Neural cell (in vitro differentiated cells): ENCODE results near the gene TSNAX. TPM values are rescaled to one million over a fixed set of nuclear protein-coding genes. Genes with fewer than 3 reads are reported as not detected.

Experiments
- H2AFZ ChIP-seq: fragments of 200-600, 300-800 bp; sonication (generic), shearing (Covaris generic); 2 replicates; pipeline ENCODE4 v1.6.0; 2014; ENCODE audit warnings: low read depth, mild to moderate bottlenecking, antibody characterized with exemption, low read length, moderate library complexity
- H3F3A ChIP-seq: fragments of 200-600 bp; shearing (Covaris generic); 2 replicates; pipeline ENCODE4 v1.6.1; 2016; ENCODE audit warnings: mild to moderate bottlenecking, moderate library complexity, mixed read lengths, antibody characterized with exemption, low read length; ENCODE audit not compliant: insufficient read depth, poor library complexity, severe bottlenecking
- H3K27ac ChIP-seq: fragments of 200-600, 300-800 bp; sonication (generic), shearing (Covaris generic); 2 replicates; pipeline ENCODE4 v1.5.1; 2014; ENCODE audit warnings: mild to moderate bottlenecking, low read length, moderate library complexity
- H3K27me3 ChIP-seq: fragments of 300-800, 200-600 bp; sonication (generic), shearing (Covaris generic); 2 replicates; pipeline ENCODE4 v1.6.0; 2014; ENCODE audit warnings: mild to moderate bottlenecking, low read depth, low read length, moderate library complexity; ENCODE audit not compliant: insufficient read depth
- H3K36me3 ChIP-seq: fragments of 300-800, 200-600 bp; sonication (generic), shearing (Covaris generic); 2 replicates; pipeline ENCODE4 v1.5.1; 2014; ENCODE audit warnings: mild to moderate bottlenecking, antibody characterized with exemption, low read length, moderate library complexity; ENCODE audit not compliant: insufficient read depth
- H3K4me2 ChIP-seq: fragments of 300-800, 200-600 bp; sonication (generic), shearing (Covaris generic); 2 replicates; pipeline ENCODE4 v1.6.0; 2014; ENCODE audit warnings: mild to moderate bottlenecking, low read length
- H3K4me3 ChIP-seq: fragments of 300-800, 200-600 bp; sonication (generic), shearing (Covaris generic); 2 replicates; pipeline ENCODE4 v1.5.1; 2014; ENCODE audit warnings: mild to moderate bottlenecking, low read length, moderate library complexity
- H3K79me2 ChIP-seq: fragments of 200-600 bp; shearing (Covaris generic); replicated peaks from 2 replicates; pipeline ENCODE4 v1.6.0; 2014; ENCODE audit warnings: mild to moderate bottlenecking, low read length, moderate library complexity; ENCODE audit not compliant: insufficient read depth
- H3K9ac ChIP-seq: fragments of 300-800, 200-600 bp; sonication (generic), shearing (Covaris generic); 2 replicates; pipeline ENCODE4 v1.6.1; 2016; ENCODE audit warnings: mild to moderate bottlenecking, low read length, mixed read lengths
- H3K9me2 ChIP-seq: fragments of 200-600 bp; shearing (Covaris generic); 2 replicates; pipeline ENCODE4 v1.6.1; 2016; ENCODE audit warnings: mild to moderate bottlenecking, low read length, mixed read lengths; ENCODE audit not compliant: insufficient read depth
- H3K9me3 ChIP-seq: fragments of 200-600, 300-800 bp; sonication (generic), shearing (Covaris generic); 2 replicates; pipeline ENCODE4 v1.6.1; 2016; ENCODE audit warnings: mild to moderate bottlenecking, mixed run types, low read length, moderate library complexity, mixed read lengths
- H4K20me1 ChIP-seq: fragments of 200-600 bp; shearing (Covaris generic); 2 replicates; pipeline ENCODE4 v1.6.1; 2016; ENCODE audit warnings: mild to moderate bottlenecking, mixed run types; ENCODE audit not compliant: insufficient read depth
- CTCF ChIP-seq: fragments of 450-650 bp; IDR thresholded peaks from 2 replicates; pipeline ENCODE4 v1.5.1; 2014; ENCODE audit warnings: antibody characterized with exemption, mild to moderate bottlenecking, moderate library complexity; ENCODE audit not compliant: poor library complexity, severe bottlenecking
- EP300 ChIP-seq: fragments of 450-650 bp; conservative IDR thresholded peaks from 2 replicates; pipeline ENCODE4 v1.6.1; 2014; ENCODE audit warnings: antibody characterized with exemption, mild to moderate bottlenecking, moderate library complexity; ENCODE audit not compliant: poor library complexity, severe bottlenecking
- EZH2 ChIP-seq: fragments of 200-600, 300-800 bp; shearing (Covaris generic), sonication (generic); IDR thresholded peaks from 2 replicates; pipeline ENCODE4 v1.6.1; 2014; ENCODE audit warnings: antibody characterized with exemption, low read length, borderline replicate concordance, mild to moderate bottlenecking; ENCODE audit not compliant: insufficient read depth, poor library complexity, severe bottlenecking
- MXI1 ChIP-seq: fragments of 450-650 bp; conservative IDR thresholded peaks from 2 replicates; pipeline ENCODE4 v1.6.1; 2014; ENCODE audit warnings: antibody characterized with exemption, mild to moderate bottlenecking; ENCODE audit not compliant: poor library complexity, severe bottlenecking
- POLR2AphosphoS5 ChIP-seq: IDR thresholded peaks from 2 replicates; pipeline ENCODE4 v1.6.1; 2012
- RAD21 ChIP-seq: fragments of 450-650 bp; conservative IDR thresholded peaks from 2 replicates; pipeline ENCODE4 v1.6.1; 2014; ENCODE audit warnings: antibody characterized with exemption, mild to moderate bottlenecking, moderate library complexity
- REST ChIP-seq: IDR thresholded peaks from 2 replicates; pipeline ENCODE4 v1.6.1; 2012; ENCODE audit warnings: borderline replicate concordance
- SMC3 ChIP-seq: fragments of 450-650 bp; conservative IDR thresholded peaks from 2 replicates; pipeline ENCODE4 v1.6.1; 2014; ENCODE audit warnings: antibody characterized with exemption, mild to moderate bottlenecking, moderate library complexity; ENCODE audit not compliant: poor library complexity
- TAF1 ChIP-seq: IDR thresholded peaks from 2 replicates; pipeline ENCODE4 v1.6.1; 2012; ENCODE audit warnings: low read depth
- polyA plus RNA-seq: library from polyadenylated mRNA; depleted of rRNA; stranded (reverse); fragments of >200 nt; gene quantifications from 2 replicates; pipeline ENCODE4 v1.2.3, GENCODE V29; 2014

Gene TSNAX
- polyA plus RNA-seq, 1 donor from 2014 or later = 55.2 TPM

- no peaks in the 10 kb centered on the region for H3K9me2 ChIP-seq
- no peak overlapping the region for H2AFZ ChIP-seq
- H3K27me3 ChIP-seq = no peaks in the 10 kb centered on the region
- no peaks in the 10 kb centered on the region for H3K9me3 ChIP-seq
- H3K9ac ChIP-seq = no peak overlapping the region
- H4K20me1 ChIP-seq = no peaks in the 10 kb centered on the region
- no peak overlapping the region for H3K27ac ChIP-seq
- H3K79me2 ChIP-seq = no peaks in the 10 kb centered on the region
- H3K4me2 ChIP-seq = no peak overlapping the region
- H3F3A ChIP-seq = no peaks in the 10 kb centered on the region
- H3K4me3 ChIP-seq = no peak overlapping the region
- TF ChIP-seq CTCF (no peak), SMC3 (no peak), POLR2AphosphoS5 (no peak), TAF1 (no peak), EZH2 (no peak), REST (no peak), MXI1 (no peak), EP300 (no peak), RAD21 (no peak)
- no peaks in the 10 kb centered on the region for H3K36me3 ChIP-seq
These were observed 19.5 kb upstream of the TSNAX start for GRCh38 chr1:231508941-231509340.

GRCh38 chr1:231512147-231512698 is 16.2 kb upstream of the TSNAX start:
- H3F3A ChIP-seq = no peaks in the 10 kb centered on the region

More at GRCh38 chr1:231512147-231512698, 16.2 kb upstream of the TSNAX start:
- Histone ChIP-seq H3K79me2 (no peaks in the 10 kb centered on the region), H3K27ac (no peak overlapping the region), H4K20me1 (no peaks in the 10 kb centered on the region), H3K36me3 (no peaks in the 10 kb centered on the region), H3K9me2 (no peaks in the 10 kb centered on the region), H3K4me2 (no peak overlapping the region), H3K27me3 (no peaks in the 10 kb centered on the region), H3K4me3 (no peak overlapping the region), H3K9me3 (no peaks in the 10 kb centered on the region), H2AFZ (no peak overlapping the region), H3K9ac (no peak overlapping the region)
- TF ChIP-seq TAF1 (no peak), MXI1 (no peak), SMC3 (no peak), POLR2AphosphoS5 (no peak), CTCF (no peak), RAD21 (no peak), REST (no peak), EZH2 (no peak), EP300 (no peak)
